NCI-H2227 treated with DMSO at 0.1 percent for 48 hours (cell line): Measurements from ENCODE around the gene AIFM3.
"Not testable (repeated sequence)": the region's sequence is repeated elsewhere in the genome, so short reads cannot be mapped to it uniquely, and the experiment has no call there.

Experiments used
- DNase-seq: peaks from one replicate; lab custom pipeline; 2025; lab: John Stamatoyannopoulos, UW

Gene AIFM3

GRCh38 chr22:20966883-20967696, at the start of gene AIFM3:
TSS of gene AIFM3 (plus strand) at chr22:20967255. CDS start at chr22:20967945, 690 bp downstream.
- no peak for DNase-seq

DNA sequence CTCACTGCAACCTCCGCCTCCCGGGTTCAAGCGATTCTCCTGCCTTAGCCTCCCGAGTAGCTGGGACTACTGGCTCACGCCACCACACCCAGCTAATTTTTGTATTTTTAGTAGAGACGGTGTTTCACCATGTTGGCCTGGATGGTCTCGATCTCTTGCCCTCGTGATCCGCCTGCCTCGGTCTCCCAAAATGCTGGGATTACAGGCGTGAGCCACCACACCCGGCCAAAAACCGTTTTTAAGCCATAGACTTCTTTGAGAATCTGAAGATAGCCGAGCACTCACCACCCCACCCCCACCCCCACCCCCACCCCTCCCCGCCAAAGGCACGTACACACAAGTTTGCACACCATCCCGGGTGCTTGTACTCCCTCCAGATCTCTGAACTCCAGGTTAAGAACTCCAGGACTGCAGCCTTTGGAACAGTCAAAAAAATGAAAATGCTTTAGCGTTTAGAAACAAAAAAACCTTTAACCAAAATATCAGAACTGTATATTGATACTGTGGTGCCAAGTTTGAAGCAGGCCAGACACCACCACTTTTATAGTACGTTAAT, 48.3 kb upstream of the AIFM3 start:
- no peak for DNase-seq

- no peak for DNase-seq
These were observed 47.3 kb upstream of the AIFM3 start for GRCh38 chr22:20919718-20920117.

DNA sequence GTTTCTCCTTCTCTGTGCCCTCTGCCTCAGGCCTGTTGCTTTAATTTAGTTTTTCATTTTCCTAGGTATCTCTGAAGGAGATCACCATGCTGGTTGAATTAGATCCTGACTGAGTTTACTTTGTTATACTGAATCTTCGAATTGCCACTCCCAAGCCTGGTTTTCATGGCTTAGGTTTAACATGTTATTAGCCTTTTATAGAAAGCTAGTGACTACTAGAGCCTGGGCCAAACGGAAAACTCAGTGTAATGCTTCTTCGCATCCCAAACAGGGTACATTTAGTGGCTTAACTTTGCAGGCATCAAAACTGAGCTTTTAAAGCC, 46.2 kb upstream of the AIFM3 start:
- no peak for DNase-seq

- no peak for DNase-seq
These were observed 44.8 kb upstream of the AIFM3 start for GRCh38 chr22:20922141-20922751.

GRCh38 chr22:20926243-20926642, 40.8 kb upstream of the AIFM3 start:
- no peak for DNase-seq

DNA sequence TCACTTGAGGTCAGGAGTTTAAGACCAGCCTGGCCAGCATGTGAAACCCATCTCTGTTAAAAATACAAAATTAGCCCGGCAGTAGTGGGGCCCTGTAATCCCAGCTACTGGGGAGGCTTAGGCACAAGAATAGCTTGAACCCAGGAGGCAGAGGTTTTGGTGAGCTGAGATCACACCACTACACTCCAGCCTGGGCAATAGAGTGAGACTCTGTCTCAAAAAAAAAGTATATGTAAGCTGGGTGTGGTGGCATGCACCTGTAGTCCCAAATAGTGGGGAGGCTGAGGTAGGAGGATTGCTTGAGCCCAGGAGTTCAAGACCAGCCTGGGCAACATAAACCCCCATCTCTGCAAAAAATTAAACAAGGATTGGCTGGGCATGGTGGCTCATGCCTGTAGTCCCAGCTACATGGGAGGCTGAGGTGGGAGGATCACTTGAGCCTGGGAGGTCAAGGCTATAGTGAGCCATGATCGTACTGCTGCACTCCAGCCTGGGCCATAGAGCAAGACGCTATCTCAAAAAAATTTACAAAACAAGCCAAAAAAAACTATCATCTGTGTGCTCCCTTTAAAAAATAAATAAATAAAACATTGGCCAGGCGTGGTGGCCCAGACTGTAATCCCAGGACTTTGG, 39.0 kb upstream of the AIFM3 start:
- no peak for DNase-seq

- no peak for DNase-seq
These were observed 38.5 kb upstream of the AIFM3 start for GRCh38 chr22:20928573-20928967.

DNA sequence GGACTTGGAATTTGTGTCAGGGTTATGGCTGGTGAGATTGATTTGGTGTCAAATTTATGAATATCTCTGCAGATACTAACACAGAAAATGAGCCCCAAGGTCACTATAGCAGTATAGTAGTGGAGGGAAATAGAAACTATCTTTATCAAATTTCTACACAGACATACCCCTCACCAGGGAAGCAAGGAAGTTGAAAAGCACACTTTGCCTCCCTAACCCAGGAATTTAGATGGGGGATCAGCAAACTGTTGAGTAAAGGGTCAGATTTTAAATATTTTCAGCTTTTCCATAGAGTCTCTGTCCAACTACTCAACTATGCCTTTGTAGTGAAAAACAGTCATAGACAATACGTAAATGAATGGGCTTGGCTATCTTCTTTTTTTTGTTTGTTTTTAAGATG, 37.1 kb upstream of the AIFM3 start:
- no peak for DNase-seq

- not testable (repeated sequence) for DNase-seq
These were observed 36.6 kb upstream of the AIFM3 start for GRCh38 chr22:20930435-20930834.

- DNase-seq: no peak
These were observed 35.9 kb upstream of the AIFM3 start for GRCh38 chr22:20931126-20931654.

GRCh38 chr22:20933910-20934309, 33.1 kb upstream of the AIFM3 start:
- no peak for DNase-seq

GRCh38 chr22:20935049-20935448, 32.0 kb upstream of the AIFM3 start:
- DNase-seq: not testable (repeated sequence)

- not testable (repeated sequence) for DNase-seq
These were observed 31.1 kb upstream of the AIFM3 start for GRCh38 chr22:20935780-20936539.

GRCh38 chr22:20937031-20937793, 29.8 kb upstream of the AIFM3 start:
- no peak for DNase-seq

GRCh38 chr22:20937794-20938671, 29.0 kb upstream of the AIFM3 start:
- no peak for DNase-seq

DNA sequence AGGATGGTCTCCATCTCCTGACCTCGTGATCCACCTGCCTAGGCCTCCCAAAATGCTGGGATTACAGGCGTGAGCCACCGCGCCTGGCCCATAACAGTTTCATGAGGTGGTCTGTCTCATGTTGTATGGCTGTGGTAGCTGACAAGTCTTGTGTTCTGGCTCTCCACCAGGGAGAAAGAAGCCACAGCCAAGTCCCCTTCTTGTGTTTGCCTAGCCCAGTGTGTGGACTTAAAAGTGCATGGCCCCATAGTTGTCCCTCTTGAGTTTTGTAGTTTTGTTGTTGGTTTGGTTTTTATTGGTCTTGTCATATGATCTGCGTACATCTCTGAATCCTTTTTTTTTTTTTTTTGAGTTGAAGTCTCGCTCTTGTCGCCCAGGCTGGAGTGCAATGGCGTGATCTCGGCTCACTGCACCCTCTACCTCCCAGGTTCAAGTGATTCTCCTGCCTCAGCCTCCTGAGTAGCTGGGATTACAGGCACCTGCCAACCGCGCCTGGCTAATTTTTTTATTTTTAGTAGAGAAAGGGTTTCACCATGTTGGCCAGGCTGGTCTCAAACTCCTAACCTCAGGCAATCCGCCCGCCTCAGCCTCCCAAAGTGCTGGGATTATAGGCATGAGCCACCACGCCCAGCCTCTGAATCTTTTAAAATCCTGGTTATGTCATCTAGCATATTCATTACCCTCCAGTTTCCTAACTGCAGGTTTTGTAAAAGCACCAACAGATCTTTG, 27.4 kb upstream of the AIFM3 start:
- not testable (repeated sequence) for DNase-seq

DNA sequence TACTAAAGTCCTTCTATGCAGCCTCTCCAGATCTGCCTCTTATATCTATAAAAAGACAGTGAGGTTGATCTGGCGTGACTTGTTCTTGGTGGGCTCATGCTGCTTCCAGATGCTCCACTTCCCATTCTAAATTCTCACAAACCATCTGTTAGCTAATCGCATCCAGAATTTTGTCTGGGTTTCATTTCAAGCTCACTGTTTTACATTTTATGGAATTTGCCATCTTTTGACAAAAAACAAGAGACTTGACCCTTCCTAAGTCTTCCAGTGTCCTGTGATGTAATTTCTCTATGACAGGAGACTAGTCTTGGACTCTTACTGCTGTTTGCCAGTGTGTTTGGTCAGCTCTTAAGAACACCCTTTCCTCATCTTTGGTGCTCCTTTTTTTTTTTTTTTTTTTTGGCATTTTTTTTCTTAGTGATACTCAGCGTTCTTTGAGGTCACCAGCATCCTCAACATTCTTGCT, 26.8 kb upstream of the AIFM3 start:
- DNase-seq: no peak

DNA sequence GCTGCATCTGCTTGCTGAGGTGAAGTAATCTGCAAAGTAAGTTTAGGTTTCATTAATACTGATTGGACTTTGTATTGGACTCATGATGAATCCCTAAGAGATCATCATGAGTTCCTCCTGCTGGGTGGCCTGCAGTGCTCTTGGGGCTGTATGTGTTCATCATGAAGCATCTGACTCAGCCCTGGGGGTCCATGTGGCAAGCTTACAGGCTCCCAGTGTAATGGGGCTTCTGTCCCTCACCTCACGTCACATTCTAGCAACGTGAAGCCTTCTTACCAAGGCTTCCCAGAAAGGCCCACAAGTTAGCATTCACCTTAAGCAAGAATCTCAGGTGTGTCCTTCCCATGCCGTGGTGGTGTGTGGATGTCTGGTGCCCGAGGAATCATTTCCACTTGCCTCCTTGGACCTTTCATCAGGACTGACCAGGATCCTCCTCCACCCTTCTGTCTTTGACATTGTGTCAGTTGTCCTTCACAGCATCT, 26.1 kb upstream of the AIFM3 start:
- DNase-seq: no peak
